ENCODE data around the gene TPD52L1.
A peak's percentile ranks its signal among the peaks of the same experiment; 100 is the strongest.

Gene TPD52L1

GRCh38 chr6:125254321-125254720 is 100.7 kb downstream of the TPD52L1 start:
- DNase-seq (ENCODE audit: insufficient read length, low spot score) (no peak), FAIRE-seq (peak; percentile 81)
- no peak for TF ChIP-seq CTCF (IDR thresholded peaks at IDR 0.05; ENCODE audit: insufficient read depth, missing control alignments)

GRCh38 chr6:125255201-125255600 is 101.6 kb downstream of the TPD52L1 start:
- FAIRE-seq, result no peak
- DNase-seq (ENCODE audit: insufficient read length, low spot score), result no peak
- TF ChIP-seq CTCF (IDR thresholded peaks at IDR 0.05; ENCODE audit: insufficient read depth, missing control alignments), result no peak

- no peak for TF ChIP-seq CTCF (IDR thresholded peaks at IDR 0.05; ENCODE audit: insufficient read depth, missing control alignments)
- FAIRE-seq, result no peak
- no peak for DNase-seq (ENCODE audit: insufficient read length, low spot score)
Observed at GRCh38 chr6:125257351-125257750, 103.8 kb downstream of the TPD52L1 start.

GRCh38 chr6:125258651-125259353 is 105.2 kb downstream of the TPD52L1 start:
- FAIRE-seq (no peak), DNase-seq (ENCODE audit: insufficient read length, low spot score) (no peak)
- TF ChIP-seq CTCF (IDR thresholded peaks at IDR 0.05; ENCODE audit: insufficient read depth, missing control alignments), result no peak

- no peak for TF ChIP-seq CTCF (IDR thresholded peaks at IDR 0.05; ENCODE audit: insufficient read depth, missing control alignments)
- no peak for DNase-seq (ENCODE audit: insufficient read length, low spot score)
- FAIRE-seq, result no peak
Observed at GRCh38 chr6:125259354-125259736, 105.8 kb downstream of the TPD52L1 start.

- TF ChIP-seq CTCF (IDR thresholded peaks at IDR 0.05; ENCODE audit: insufficient read depth, missing control alignments), result no peak
- FAIRE-seq, result no peak
- no peak for DNase-seq (ENCODE audit: insufficient read length, low spot score)
Observed at GRCh38 chr6:125262016-125263013, 108.7 kb downstream of the TPD52L1 start.
